ENCODE results near the gene PKDCC.

DNA sequence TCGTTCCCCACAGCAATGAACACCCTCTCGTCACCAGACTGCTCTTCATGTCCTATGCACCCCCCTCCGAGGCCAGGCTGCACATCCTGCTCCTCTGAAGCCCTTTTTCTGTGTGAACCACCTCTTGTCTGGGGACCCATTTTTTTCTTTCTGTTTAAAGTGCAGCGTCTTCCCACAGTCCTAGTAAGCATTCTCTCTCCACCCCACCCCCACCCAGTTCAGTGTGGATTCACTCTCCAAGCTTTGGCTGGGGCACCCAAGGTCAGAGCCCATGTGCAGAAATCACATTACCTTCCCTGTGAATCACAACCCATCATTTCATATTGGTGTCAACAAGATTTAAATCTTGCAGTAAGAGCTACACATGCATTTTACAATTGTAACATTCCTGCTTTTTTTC, 26.4 kb upstream of the PKDCC start:
- TF ChIP-seq, protein P1, sequence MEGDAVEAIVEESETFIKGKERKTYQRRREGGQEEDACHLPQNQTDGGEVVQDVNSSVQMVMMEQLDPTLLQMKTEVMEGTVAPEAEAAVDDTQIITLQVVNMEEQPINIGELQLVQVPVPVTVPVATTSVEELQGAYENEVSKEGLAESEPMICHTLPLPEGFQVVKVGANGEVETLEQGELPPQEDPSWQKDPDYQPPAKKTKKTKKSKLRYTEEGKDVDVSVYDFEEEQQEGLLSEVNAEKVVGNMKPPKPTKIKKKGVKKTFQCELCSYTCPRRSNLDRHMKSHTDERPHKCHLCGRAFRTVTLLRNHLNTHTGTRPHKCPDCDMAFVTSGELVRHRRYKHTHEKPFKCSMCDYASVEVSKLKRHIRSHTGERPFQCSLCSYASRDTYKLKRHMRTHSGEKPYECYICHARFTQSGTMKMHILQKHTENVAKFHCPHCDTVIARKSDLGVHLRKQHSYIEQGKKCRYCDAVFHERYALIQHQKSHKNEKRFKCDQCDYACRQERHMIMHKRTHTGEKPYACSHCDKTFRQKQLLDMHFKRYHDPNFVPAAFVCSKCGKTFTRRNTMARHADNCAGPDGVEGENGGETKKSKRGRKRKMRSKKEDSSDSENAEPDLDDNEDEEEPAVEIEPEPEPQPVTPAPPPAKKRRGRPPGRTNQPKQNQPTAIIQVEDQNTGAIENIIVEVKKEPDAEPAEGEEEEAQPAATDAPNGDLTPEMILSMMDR (optimal IDR thresholded peaks at IDR 0.05 in 1 of 3, IDR thresholded peaks at IDR 0.05 in 1 of 3, conservative IDR thresholded peaks at IDR 0.05 in 1 of 3; ENCODE audit: extremely low read depth in 1 of 3, insufficient read depth in 2 of 3, low read length in 3 of 3) = no peak
- TF ChIP-seq EZH2 (IDR thresholded peaks at IDR 0.05; ENCODE audit: low read length) = no peak

Data from keratinocyte (primary cell).